ENCODE data around the gene MYG1.

- TF ChIP-seq POLR2AphosphoS5 (IDR thresholded peaks at IDR 0.05; ENCODE audit: borderline replicate concordance, low read depth, low read length) (no peak), EZH2 (IDR thresholded peaks at IDR 0.05) (no peak)
Measured at GRCh38 chr12:53265783-53266182, 33.7 kb upstream of the MYG1 start.

All from SK-N-MC (cell line).